K562 (cell line): ENCODE data around the gene GALT. TPM values are rescaled to one million over a fixed set of nuclear protein-coding genes. Genes with fewer than 3 reads are reported as not detected.

Experiments used
- FOS ChIP-seq: IDR thresholded peaks from 3 replicates; pipeline ENCODE4 v1.6.1; 2011; ENCODE audit not compliant: insufficient read length; ENCODE audit errors: extremely low read depth
- MTF1 ChIP-seq: fragments of 250-450 bp; sonication (Bioruptor Pico); IDR thresholded peaks from 2 replicates; pipeline ENCODE4 v1.9.0; 2021; ENCODE audit warnings: moderate library complexity, mild to moderate bottlenecking, inconsistent platforms, borderline replicate concordance
- NCOA2 ChIP-seq, 2 experiments: fragments of 450-650 bp; IDR thresholded peaks; 2 replicates each; pipeline ENCODE4 v1.6.1; 2018; ENCODE audit warnings: mild to moderate bottlenecking in 2 of 2, moderate library complexity in 1 of 2; ENCODE audit not compliant: partially characterized antibody in 2 of 2
- SP1 ChIP-seq: sonication (generic); formaldehyde crosslinking; IDR thresholded peaks from 2 replicates; pipeline ENCODE4 v1.8.1; 2022; ENCODE audit warnings: mild to moderate bottlenecking, missing genetic modification reagents
- SREBF2 ChIP-seq: sonication (generic); formaldehyde crosslinking; IDR thresholded peaks from 2 replicates; pipeline ENCODE4 v1.4.0; 2020; ENCODE audit warnings: mild to moderate bottlenecking, missing genetic modification reagents
- SRSF3 ChIP-seq: fragments of 200-400 bp; formaldehyde crosslinking; IDR thresholded peaks from 2 replicates; pipeline ENCODE4 v1.6.1; 2016; ENCODE audit warnings: mild to moderate bottlenecking, low read length, moderate library complexity; ENCODE audit not compliant: insufficient read depth
- WHSC1 ChIP-seq: IDR thresholded peaks from one replicate; pipeline ENCODE4 v1.6.1; 2012; ENCODE audit warnings: low read length, control low read depth, inconsistent platforms
- ZEB2 ChIP-seq: fragments of 450-650 bp; IDR thresholded peaks from 2 replicates; pipeline ENCODE4 v1.6.1; 2016
- ZKSCAN3 ChIP-seq: fragments of 250-450 bp; sonication (Bioruptor Pico); IDR thresholded peaks from 2 replicates; pipeline ENCODE4 v1.4.0; 2020
- ZNF146 ChIP-seq: IDR thresholded peaks from one replicate; pipeline ENCODE4 v1.6.1; 2018; ENCODE audit warnings: missing compliant biosample characterization; ENCODE audit not compliant: unreplicated experiment
- ZNF197 ChIP-seq: fragments of 200-800 bp; sonication (Bioruptor generic); IDR thresholded peaks from 2 replicates; pipeline ENCODE4 v1.6.1; 2016; ENCODE audit warnings: low read depth, missing genetic modification characterization, missing compliant biosample characterization
- polyA plus RNA-seq, 8 experiments: library from polyadenylated mRNA; depleted of rRNA in 4 of 8; stranded (reverse) in 5 of 8; unstranded in 3 of 8; fragments of >200 nt; fragmentation: Nextera tagmentation in 2 of 8; fragmentation: Illumina TruSeq in 1 of 8; extraction: Ambion mirVana in 2 of 8; extraction: Trizol in 1 of 8; gene quantifications; 2 replicates each; pipeline versions ENCODE4 v1.2.1 to v1.2.3, GENCODE V29; 2011 to 2014; ENCODE audit warnings: inconsistent platforms in 1 of 8, missing spikeins in 1 of 8
- total RNA-seq, 7 experiments: library from RNA; depleted of rRNA in 6 of 7; stranded (reverse); fragments of >200 nt in 6 of 7; fragmentation: Illumina TruSeq in 2 of 7; extraction: Trizol in 2 of 7; gene quantifications; 2 replicates each; pipeline versions ENCODE4 v1.2.1 to v1.2.3, GENCODE V29; 2011 to 2021; ENCODE audit warnings: low replicate concordance in 1 of 7
- TF ChIP-seq, protein P1 (sequence below): fragments of 250-450 bp; sonication (Bioruptor Pico); IDR thresholded peaks from 2 replicates; pipeline ENCODE4 v1.4.0; 2020; ENCODE audit warnings: mild to moderate bottlenecking
- TF ChIP-seq, protein P2 (sequence below): IDR thresholded peaks from 2 replicates; pipeline ENCODE4 v1.6.1; 2014; ENCODE audit warnings: antibody characterized with exemption
- TF ChIP-seq, protein P3 (sequence below), 2 experiments: IDR thresholded peaks; 2 replicates each; pipeline ENCODE4 v1.6.1; 2011; ENCODE audit warnings: borderline replicate concordance in 1 of 2, control low read depth in 1 of 2, low read depth in 1 of 2, low read length in 1 of 2, mild to moderate bottlenecking in 1 of 2, mixed read lengths in 1 of 2, moderate library complexity in 1 of 2; ENCODE audit not compliant: insufficient read depth in 1 of 2, insufficient read length in 1 of 2, poor library complexity in 1 of 2, severe bottlenecking in 1 of 2; ENCODE audit errors: extremely low read depth in 1 of 2
- TF ChIP-seq, protein P4 (sequence below): sonication (generic); formaldehyde crosslinking; IDR thresholded peaks from 2 replicates; pipeline ENCODE4 v1.8.1; 2023; ENCODE audit warnings: mild to moderate bottlenecking, missing genetic modification reagents
- TF ChIP-seq, protein P5 (sequence below): IDR thresholded peaks from 2 replicates; pipeline ENCODE4 v1.6.1; 2016; ENCODE audit warnings: missing genetic modification characterization, missing compliant biosample characterization
- TF ChIP-seq, protein P6 (sequence below): fragments of 250-450 bp; sonication (Bioruptor Pico); IDR thresholded peaks from 2 replicates; pipeline ENCODE4 v1.8.0; 2022; ENCODE audit warnings: moderate library complexity, mild to moderate bottlenecking, inconsistent platforms

Gene GALT
- total and polyA plus RNA-seq, 9 of the 15 experiments (the other 6 are each of a cell fraction or from before 2014, with no cell fraction given) = 7.3 to 29.2 (median 15.6) TPM

DNA sequence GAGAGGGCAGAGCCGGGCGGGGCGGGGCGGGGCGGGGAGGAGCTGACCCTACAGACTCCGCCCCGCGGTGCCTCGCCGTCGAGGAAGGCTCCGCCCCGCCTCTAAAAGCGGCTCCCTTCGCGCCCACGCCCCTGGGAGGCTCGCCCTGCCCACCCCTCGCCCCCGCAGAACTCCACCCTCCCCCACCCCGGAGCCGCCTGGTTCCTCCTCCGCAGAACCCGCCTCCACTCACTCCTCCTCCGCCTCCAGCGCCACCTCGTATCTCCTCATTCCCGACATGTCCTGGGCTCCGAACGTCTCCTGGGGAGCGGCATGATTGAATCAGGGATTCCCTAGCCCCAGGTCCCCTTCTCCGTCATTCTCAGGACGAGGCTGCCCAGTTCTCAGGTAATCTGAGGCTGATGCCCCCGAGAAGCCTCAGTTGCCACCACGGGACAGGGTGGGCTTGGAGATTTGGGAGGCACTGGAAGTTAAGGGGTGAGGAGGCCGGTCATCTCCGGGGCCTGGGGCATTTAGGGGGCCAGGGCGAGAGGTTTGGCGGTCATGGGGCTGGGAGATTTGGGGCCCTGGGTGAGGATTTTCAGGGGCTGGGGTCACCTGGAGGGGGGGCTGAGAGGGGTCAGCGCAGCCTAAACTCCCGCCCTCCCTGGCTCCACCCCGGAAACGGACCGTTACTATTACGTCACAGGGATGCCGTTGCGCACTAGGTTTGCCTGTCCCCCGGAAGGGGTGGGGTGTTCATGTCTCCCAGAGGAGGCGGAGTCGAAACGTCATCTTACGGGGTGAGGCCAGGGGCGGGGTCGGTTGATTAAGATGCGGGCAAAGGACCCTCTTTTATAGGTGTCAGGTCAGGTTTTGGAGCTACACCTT is 19.1 kb downstream of the GALT start (continued):
- TF ChIP-seq, protein P1, sequence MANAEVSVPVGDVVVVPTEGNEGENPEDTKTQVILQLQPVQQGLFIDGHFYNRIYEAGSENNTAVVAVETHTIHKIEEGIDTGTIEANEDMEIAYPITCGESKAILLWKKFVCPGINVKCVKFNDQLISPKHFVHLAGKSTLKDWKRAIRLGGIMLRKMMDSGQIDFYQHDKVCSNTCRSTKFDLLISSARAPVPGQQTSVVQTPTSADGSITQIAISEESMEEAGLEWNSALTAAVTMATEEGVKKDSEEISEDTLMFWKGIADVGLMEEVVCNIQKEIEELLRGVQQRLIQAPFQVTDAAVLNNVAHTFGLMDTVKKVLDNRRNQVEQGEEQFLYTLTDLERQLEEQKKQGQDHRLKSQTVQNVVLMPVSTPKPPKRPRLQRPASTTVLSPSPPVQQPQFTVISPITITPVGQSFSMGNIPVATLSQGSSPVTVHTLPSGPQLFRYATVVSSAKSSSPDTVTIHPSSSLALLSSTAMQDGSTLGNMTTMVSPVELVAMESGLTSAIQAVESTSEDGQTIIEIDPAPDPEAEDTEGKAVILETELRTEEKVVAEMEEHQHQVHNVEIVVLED (CRISPR knock-in tag) = no peak
- TF ChIP-seq, protein P2, sequence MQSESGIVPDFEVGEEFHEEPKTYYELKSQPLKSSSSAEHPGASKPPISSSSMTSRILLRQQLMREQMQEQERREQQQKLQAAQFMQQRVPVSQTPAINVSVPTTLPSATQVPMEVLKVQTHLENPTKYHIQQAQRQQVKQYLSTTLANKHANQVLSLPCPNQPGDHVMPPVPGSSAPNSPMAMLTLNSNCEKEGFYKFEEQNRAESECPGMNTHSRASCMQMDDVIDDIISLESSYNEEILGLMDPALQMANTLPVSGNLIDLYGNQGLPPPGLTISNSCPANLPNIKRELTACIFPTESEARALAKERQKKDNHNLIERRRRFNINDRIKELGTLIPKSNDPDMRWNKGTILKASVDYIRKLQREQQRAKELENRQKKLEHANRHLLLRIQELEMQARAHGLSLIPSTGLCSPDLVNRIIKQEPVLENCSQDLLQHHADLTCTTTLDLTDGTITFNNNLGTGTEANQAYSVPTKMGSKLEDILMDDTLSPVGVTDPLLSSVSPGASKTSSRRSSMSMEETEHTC = no peak
- TF ChIP-seq ZKSCAN3 (CRISPR knock-in tag) (no peak), SP1 (peak; percentile 72), NCOA2 (IDR thresholded peaks at IDR 0.05; ENCODE audit: partially characterized antibody in 2 of 2) (no peak), ZNF146 (CRISPR knock-in tag) (no peak), SREBF2 (no peak), FOS (no peak), WHSC1 (no peak), MTF1 (CRISPR knock-in tag) (no peak), ZNF197 (CRISPR knock-in tag) (no peak), ZEB2 (no peak), SRSF3 (no peak)
- TF ChIP-seq, protein P3, sequence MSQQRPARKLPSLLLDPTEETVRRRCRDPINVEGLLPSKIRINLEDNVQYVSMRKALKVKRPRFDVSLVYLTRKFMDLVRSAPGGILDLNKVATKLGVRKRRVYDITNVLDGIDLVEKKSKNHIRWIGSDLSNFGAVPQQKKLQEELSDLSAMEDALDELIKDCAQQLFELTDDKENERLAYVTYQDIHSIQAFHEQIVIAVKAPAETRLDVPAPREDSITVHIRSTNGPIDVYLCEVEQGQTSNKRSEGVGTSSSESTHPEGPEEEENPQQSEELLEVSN (IDR thresholded peaks at IDR 0.05; ENCODE audit: borderline replicate concordance in 1 of 2, extremely low read depth in 1 of 2, insufficient read depth in 1 of 2, insufficient read length in 1 of 2, low read depth in 1 of 2, low read length in 1 of 2, poor library complexity in 1 of 2, severe bottlenecking in 1 of 2) = peak in 1 of 2 experiments; percentile 42
- TF ChIP-seq, protein P4, sequence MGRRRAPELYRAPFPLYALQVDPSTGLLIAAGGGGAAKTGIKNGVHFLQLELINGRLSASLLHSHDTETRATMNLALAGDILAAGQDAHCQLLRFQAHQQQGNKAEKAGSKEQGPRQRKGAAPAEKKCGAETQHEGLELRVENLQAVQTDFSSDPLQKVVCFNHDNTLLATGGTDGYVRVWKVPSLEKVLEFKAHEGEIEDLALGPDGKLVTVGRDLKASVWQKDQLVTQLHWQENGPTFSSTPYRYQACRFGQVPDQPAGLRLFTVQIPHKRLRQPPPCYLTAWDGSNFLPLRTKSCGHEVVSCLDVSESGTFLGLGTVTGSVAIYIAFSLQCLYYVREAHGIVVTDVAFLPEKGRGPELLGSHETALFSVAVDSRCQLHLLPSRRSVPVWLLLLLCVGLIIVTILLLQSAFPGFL = no peak
- TF ChIP-seq, protein P5, sequence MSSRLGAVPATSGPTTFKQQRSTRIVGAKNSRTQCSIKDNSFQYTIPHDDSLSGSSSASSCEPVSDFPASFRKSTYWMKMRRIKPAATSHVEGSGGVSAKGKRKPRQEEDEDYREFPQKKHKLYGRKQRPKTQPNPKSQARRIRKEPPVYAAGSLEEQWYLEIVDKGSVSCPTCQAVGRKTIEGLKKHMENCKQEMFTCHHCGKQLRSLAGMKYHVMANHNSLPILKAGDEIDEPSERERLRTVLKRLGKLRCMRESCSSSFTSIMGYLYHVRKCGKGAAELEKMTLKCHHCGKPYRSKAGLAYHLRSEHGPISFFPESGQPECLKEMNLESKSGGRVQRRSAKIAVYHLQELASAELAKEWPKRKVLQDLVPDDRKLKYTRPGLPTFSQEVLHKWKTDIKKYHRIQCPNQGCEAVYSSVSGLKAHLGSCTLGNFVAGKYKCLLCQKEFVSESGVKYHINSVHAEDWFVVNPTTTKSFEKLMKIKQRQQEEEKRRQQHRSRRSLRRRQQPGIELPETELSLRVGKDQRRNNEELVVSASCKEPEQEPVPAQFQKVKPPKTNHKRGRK (tag) = no peak
- TF ChIP-seq, protein P6, sequence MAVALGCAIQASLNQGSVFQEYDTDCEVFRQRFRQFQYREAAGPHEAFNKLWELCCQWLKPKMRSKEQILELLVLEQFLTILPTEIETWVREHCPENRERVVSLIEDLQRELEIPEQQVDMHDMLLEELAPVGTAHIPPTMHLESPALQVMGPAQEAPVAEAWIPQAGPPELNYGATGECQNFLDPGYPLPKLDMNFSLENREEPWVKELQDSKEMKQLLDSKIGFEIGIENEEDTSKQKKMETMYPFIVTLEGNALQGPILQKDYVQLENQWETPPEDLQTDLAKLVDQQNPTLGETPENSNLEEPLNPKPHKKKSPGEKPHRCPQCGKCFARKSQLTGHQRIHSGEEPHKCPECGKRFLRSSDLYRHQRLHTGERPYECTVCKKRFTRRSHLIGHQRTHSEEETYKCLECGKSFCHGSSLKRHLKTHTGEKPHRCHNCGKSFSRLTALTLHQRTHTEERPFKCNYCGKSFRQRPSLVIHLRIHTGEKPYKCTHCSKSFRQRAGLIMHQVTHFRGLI (CRISPR knock-in tag) = no peak
